T47D (cell line): ENCODE measurements around the gene SNW1.
"Not testable (repeated sequence)": the region's sequence is repeated elsewhere in the genome, so short reads cannot be mapped to it uniquely, and the experiment has no call there.

ENCODE experiments used
- DNase-seq, 2 experiments: peaks; one replicate each; pipeline versions ENCODE4 v3.0.0 to v3.0.0-alpha.2; 2011 to 2012; ENCODE audit warnings: low read depth in 1 of 2, low spot score in 1 of 2
- JUND ChIP-seq: IDR thresholded peaks from 2 replicates; pipeline ENCODE4 v1.6.1; 2012; ENCODE audit warnings: low read depth
- in situ Hi-C: cut with HindIII; loops from 2 replicates; pipeline ENCODE4 v1.10.0; 2016; ENCODE audit warnings: low sequenced_read_pairs, low pct_unique_long_range_greater_than_20kb

SNW1 gene

DNA sequence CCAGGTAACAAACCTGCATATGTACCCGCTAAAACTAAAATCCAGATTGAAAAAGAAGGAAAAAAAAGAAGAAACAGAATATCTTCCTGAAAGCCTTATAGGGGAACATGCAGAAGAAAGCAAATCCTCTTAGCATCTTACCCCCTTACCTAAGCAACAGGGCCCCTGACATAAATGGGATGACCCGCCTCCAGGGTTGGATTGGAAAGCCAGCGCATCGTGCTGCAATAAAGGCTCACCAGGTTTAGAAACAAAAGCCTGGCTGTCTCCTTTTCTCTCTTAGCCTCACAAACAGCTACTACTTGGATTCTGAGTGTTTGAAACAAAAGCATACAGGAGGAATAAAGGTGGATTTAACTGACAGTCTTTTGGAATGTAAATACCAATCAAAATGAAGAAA, 25.2 kb upstream of the SNW1 start:
- DNase-seq = no peak
- in situ Hi-C loops = no loop called here
- no peak for TF ChIP-seq JUND

DNA sequence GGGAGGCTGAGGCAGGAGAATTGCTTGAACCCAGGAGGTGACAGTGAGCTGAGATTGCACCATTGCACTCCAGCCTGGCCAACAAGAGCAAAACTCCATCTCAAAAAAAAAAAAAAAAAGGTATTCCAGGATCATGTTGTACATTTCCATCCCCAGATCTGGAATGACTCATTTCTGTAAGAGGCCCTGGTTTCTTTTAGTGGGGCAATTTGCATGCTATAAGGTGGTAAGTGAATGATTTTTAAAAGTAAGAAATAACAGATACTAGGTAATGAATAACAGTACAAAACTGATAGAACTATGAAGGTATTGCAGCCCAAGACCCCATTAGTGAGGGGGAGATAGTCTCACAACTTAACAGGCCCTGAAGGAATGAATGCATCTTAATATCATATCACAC, 21.2 kb upstream of the SNW1 start:
- no peak for TF ChIP-seq JUND
- DNase-seq = no peak
- in situ Hi-C loops = no loop called here

DNA sequence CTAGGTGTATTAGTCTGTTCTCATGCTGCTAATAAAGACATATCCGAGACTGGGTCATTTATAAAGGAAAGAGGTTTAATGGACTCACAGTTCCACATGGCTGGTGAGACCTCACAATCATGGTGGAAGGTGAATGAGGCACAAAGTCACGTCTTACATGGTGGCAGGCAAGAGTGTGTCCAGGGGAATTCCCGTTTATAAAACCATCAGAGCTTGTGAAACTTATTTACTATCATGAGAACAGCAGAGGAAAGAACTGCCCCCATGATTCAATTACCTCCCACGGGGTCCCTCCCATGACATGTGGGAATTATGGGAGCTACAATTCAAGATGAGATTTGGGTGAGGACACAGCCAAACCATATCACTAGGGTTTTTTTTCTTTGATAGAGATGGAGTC, 13.0 kb upstream of the SNW1 start:
- in situ Hi-C loops, DNase-seq: not testable (repeated sequence)

DNA sequence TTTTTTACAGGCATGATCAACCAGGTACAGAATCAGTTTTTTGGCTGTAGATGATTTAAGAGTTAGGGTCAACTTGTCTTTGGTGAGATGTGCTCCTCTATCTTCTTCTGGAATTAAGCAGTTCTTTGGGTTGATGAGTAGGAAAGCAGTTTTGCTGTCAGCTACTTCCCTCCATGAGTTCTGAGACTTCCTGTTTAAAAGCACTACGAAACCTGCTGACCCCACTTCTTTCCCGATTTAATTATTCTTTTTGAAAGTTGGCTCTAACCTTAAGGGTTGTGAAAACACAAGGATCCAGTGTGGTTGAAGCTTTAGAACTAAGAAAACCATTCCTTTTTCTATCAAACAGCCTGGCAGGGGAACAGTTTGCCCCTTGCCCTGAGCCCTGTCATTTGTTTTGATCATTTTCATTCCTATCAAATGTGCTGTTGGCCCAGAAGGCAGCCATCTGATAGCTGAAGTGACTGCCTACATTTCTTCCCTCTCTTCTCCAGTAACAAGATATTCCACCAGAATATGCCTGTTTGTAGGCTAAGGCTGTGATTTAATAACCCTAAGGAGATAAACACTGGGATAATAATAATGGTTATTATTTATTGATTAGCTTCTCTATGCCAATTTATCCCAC, 7.6 kb upstream of the SNW1 start:
- DNase-seq, in situ Hi-C loops: not testable (repeated sequence)

DNA sequence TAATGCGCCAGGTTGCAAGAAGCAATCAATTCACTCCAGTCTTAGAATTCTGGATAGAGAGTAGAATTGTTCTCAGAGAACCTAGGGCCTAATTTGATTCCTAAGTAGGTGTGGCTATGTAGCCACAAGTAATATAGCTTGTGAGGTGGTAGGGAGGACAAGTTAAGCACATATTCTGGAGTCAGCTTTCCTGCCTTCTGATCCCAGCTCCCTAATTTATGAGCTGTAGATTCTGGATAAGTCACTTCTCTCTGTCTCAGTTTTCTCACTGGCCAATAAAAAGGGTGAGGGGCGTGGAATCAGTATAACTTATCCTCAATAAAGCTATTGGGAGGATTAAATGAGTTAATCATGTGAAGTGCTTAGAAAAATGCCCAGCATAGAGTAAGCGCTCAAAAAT, 3.0 kb upstream of the SNW1 start:
- in situ Hi-C loops = no loop called here
- TF ChIP-seq JUND = no peak
- no peak for DNase-seq

DNA sequence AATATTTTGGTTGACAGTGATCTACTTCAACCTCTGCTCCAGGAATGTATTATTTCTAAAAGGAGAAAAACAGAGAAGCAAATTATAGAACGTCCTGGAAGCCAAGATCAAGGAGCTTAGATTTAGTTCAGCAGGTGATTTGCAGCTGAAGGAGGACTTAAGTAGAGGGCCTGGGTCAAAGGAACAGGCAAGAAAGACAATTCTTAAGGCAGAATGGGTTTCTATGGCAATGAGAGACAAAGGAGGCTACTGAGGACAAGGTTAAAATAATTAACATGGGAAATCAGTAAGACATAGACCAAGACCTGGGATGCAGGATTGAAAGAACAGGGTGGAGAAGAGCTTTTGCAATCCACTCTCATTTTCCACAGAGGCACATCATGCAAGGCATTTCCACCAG, 2.4 kb upstream of the SNW1 start:
- TF ChIP-seq JUND = no peak
- in situ Hi-C loops = no loop called here
- DNase-seq = no peak

DNA sequence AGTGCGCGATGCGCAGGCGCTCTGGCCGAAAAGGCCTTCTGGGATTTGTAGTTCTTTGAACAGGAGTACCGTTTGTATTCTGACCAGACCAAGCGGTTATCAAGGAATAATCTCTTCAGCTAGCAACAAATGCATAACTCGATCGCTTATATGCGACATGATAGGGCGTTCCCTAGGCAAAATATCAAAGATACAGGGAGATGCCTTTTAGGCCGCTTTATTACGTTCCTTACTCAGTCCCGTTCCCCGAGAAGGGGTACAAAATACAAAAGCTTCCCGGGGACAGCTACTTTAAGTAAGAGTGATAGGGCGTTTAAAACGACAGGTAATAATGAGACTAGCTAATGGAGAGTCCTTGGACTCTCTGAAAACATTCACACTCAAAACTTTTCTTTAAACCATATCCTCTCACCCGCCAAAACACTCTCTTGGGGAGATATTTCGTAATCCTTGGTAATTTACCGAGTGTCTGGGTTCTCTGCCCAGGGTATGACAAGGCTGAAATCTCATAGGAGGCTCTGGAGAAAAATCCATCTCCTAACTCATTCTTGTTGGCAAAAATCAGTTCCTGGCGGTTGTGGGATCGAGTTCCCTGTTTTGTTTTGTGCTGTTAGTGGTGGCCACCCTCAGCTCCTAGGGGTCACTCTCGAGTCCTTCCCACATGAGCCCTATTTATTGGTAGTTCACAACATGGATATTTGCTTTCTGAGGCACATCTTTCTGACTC, 412 bp upstream of the SNW1 start:
- in situ Hi-C loops = no loop called here
- no peak for TF ChIP-seq JUND
- peak in 1 of 2 experiments; percentile 55 for DNase-seq

DNA sequence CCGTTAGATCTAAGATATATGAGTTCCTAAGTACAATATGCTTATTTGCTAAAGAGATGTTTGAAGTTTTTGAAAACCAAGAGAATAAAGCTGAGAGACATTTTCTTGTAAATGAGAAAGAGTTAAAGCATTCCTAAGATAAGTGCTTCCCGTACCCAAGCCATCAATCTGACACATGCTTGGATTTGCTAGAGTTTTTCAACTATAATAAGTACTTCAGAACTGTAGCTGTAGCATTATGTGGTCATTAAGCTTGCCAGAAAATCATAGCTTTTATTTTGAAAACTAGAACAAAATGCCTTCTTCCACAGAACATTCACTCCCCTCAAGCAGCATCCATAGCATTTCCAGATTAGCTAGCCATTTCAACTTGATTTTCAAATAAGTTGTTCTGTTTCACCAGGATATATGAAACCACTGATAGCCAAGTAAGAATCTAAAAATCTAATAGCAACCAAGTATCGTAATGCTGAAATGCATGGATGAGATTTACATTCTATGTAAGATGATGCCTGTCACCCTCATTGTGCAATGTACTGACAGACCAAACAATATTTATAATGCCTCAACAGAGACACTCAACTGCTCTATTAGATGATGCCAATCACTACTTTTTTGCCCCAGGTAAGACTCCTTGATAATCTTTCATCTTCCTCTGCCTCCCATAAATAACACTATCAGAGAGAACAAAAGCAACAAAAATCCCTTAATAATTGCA, 8.0 kb downstream of the SNW1 start:
- TF ChIP-seq JUND = no peak
- in situ Hi-C loops = no loop called here
- no peak for DNase-seq

DNA sequence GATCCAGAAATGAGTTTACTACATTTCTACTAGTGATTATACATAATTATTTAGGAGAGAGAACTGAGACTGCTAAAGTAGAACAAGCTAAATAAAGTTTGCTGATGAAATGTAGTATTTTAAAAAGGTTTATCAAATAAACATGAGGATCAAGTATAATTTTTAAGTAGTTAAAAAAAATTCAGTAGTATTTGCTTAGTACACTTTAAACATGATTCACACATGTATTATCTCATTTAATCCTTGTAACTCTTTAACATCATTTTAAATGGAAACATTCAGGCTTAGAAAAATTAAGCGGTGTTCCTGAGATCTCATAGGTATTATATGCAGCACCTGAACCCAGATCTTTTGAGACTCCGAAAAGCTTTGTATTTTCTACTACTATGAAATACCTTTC, 8.7 kb downstream of the SNW1 start:
- no peak for TF ChIP-seq JUND
- in situ Hi-C loops = no loop called here
- no peak for DNase-seq

DNA sequence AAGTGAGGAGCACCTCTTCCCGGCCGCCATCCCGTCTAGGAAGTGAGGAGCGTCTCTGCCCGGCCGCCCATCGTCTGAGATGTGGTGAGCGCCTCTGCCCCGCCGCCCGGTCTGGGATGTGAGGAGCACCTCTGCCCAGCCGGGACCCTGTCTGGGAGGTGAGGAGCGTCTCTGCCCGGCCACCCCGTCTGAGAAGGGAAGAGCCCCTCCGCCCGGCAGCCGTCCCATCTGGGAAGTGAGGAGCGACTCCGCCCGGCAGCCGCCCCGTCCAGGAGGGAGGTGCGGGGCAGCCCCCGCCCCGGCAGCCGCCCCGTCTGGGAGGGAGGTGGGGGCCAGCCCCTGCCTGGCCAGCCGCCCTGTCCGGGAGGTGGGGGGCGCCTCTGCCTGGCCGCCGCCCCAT, 13.5 kb downstream of the SNW1 start:
- in situ Hi-C loops, DNase-seq: not testable (repeated sequence)

DNA sequence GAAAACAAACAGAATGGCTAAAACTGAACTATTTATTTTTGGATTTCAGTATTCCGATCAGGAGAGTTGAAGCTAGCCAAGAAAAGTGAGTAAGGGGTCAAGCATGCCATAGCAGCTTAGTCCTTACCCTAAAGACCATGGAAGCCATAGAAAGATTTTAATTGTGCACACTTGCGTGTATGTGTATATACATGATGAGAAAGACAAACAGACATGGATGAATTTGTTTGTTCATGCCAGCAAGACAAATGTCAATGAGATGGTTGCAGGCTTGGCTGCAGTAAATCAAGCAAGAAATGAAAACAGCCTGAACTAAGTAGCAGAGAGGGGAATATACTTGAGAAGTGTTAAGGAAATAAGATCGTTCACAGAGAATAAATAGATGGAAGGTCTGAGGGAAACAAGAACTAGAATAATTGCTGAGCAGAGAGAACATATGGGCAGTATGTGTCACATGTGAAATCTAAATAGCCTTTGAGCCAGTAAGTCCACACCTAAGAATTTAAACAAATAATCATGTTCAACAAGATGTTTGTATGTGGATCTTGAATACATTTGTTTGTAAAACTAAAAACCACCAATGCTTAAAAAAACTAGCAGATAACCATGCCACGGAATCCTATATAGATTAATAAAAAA, 14.8 kb downstream of the SNW1 start:
- in situ Hi-C loops = no loop called here
- no peak for TF ChIP-seq JUND
- DNase-seq = peak in 1 of 2 experiments; percentile 60

DNA sequence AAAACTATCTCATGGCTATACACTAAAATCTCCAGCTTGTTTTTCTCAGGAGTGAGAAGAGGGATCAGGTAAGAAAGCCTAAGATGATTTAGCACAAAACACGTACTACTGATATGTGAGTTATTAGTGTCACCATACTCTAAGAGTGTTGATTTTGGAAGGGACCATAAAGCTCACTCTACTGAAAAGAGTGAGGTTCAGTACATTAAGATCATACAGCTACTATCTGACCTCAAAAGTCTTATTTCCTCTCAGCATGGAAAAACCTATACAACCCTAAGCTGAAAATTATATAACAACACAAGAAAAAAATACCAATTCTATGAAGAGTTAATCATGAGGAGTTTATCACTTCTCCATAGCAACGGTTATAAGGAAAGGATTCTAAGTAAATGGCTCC, 19.5 kb downstream of the SNW1 start:
- DNase-seq = no peak
- TF ChIP-seq JUND = no peak
- in situ Hi-C loops = no loop called here
